Left ventricle myocardium inferior (tissue), 1 donor: ENCODE results near the gene RAP1B. TPM values are rescaled to one million over a fixed set of nuclear protein-coding genes. Genes with fewer than 3 reads are reported as not detected.

Experiments
- DNase-seq: peaks from one replicate; pipeline ENCODE4 v3.0.0-alpha.2; 2020
- H3K27ac ChIP-seq: fragments of 200-600 bp; replicated peaks from 2 replicates; pipeline ENCODE4 v1.8.0; 2021
- H3K27me3 ChIP-seq: fragments of 200-600 bp; 2 replicates; pipeline ENCODE4 v1.8.0; 2021; ENCODE audit warnings: low read depth
- H3K36me3 ChIP-seq: fragments of 200-600 bp; 2 replicates; pipeline ENCODE4 v1.8.0; 2021
- H3K4me1 ChIP-seq: fragments of 200-600 bp; 2 replicates; pipeline ENCODE4 v1.8.0; 2021
- H3K4me3 ChIP-seq: fragments of 200-600 bp; 2 replicates; pipeline ENCODE4 v1.8.0; 2021; ENCODE audit warnings: mild to moderate bottlenecking, moderate library complexity
- H3K9me3 ChIP-seq: fragments of 200-600 bp; replicated peaks from 2 replicates; pipeline ENCODE4 v1.8.0; 2021
- CTCF ChIP-seq: fragments of 200-600 bp; IDR thresholded peaks from 2 replicates; pipeline ENCODE4 v1.8.0; 2021; ENCODE audit warnings: antibody characterized with exemption, mild to moderate bottlenecking, borderline replicate concordance
- intact Hi-C: fragments of 100-400 bp; cut with micrococcal nuclease; formaldehyde crosslinking; loops from one replicate; pipeline ENCODE4 v1.11.0; 2022
- total RNA-seq: library from RNA; stranded (reverse); fragmentation: NEBNext Ultra II Directional; extraction: Animal tissue kit (Norgen Biotek cat#: 25700); gene quantifications from one replicate; pipeline ENCODE4 v1.2.1, GENCODE V29; 2021
- donor health status: DM: no; HTN: yes; CAD: no; lungs with severe emphysema.

Gene RAP1B
- total RNA-seq, 1 donor from 2014 or later, result 41.5 TPM

DNA sequence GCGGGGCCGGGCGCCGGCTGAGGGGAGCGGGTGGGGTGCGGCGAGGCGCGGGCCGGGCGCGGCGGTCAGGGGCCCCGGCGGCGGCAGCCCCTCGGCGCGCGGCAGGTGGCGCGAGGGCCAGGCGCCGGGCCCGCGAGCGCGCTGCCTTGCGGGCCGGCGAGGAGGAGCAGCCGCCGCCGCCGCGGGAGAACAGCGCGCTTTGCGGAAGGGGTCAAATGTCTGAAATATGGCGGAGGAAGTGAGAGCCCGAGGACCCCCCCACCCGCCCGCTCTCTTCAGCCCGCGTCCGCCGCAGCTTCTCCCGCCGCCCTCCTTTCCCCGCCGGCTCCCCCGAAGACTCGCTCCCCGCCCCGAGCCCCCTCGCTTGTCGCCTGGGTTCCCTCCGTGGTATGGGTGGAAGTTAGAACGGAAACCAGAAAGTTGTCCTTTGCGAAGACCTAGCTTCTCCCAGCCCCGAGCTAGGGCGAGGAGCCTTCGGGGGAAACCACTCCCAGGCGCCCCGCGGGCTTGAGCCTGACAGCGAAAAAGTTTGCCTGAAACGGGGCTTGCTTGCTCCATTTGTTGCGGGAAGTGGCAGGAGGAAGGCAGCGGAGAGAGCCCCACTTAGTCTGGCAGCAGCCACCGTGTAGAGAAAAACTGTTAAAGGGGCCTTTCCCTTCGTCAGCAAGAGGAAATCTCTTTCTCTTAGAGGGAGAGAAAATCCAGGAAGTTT lies 551 bp downstream of the RAP1B start:
- intact Hi-C loops, result loop anchor here (10.0 kb wide), 1 partner anchor 246 kb away; no protein-coding TSS in a partner anchor

GRCh38 chr12:68611806-68612160 lies 1.1 kb downstream of the RAP1B start:
- H3K4me1 ChIP-seq, result peaks cover 60% of the 10 kb centered on the region
- H3K9me3 ChIP-seq, result no peaks in the 10 kb centered on the region
- peak overlapping the region; percentile 95 for H3K27ac ChIP-seq
- intact Hi-C loops, result loop anchor here (10.0 kb wide), 1 partner anchor 247 kb away; no protein-coding TSS in a partner anchor
- no peaks in the 10 kb centered on the region for H3K27me3 ChIP-seq
- no peaks in the 10 kb centered on the region for H3K36me3 ChIP-seq
- H3K4me3 ChIP-seq, result peak overlapping the region; percentile 82
- DNase-seq, result no peak
- no peak for TF ChIP-seq CTCF

More for the DNA sequence above, 551 bp downstream of the RAP1B start:
- H3K27ac ChIP-seq, result peak overlapping the region; percentile 95
- peaks cover 55% of the 10 kb centered on the region for H3K4me1 ChIP-seq
- no peaks in the 10 kb centered on the region for H3K9me3 ChIP-seq
- DNase-seq, result peak; percentile 68
- no peaks in the 10 kb centered on the region for H3K27me3 ChIP-seq
- no peaks in the 10 kb centered on the region for H3K36me3 ChIP-seq
- H3K4me3 ChIP-seq, result peak overlapping the region; percentile 82
- TF ChIP-seq CTCF, result no peak

- H3K4me3 ChIP-seq, result peak overlapping the region; percentile 82
- no peaks in the 10 kb centered on the region for H3K9me3 ChIP-seq
- DNase-seq, result no peak
- no peaks in the 10 kb centered on the region for H3K27me3 ChIP-seq
- TF ChIP-seq CTCF, result no peak
- intact Hi-C loops, result loop anchor here (10.0 kb wide), 1 partner anchor 247 kb away; no protein-coding TSS in a partner anchor
- peak overlapping the region; percentile 95 for H3K27ac ChIP-seq
- peaks cover 65% of the 10 kb centered on the region for H3K4me1 ChIP-seq
- H3K36me3 ChIP-seq, result no peaks in the 10 kb centered on the region
Measured at GRCh38 chr12:68612202-68612601, 1.5 kb downstream of the RAP1B start.

DNA sequence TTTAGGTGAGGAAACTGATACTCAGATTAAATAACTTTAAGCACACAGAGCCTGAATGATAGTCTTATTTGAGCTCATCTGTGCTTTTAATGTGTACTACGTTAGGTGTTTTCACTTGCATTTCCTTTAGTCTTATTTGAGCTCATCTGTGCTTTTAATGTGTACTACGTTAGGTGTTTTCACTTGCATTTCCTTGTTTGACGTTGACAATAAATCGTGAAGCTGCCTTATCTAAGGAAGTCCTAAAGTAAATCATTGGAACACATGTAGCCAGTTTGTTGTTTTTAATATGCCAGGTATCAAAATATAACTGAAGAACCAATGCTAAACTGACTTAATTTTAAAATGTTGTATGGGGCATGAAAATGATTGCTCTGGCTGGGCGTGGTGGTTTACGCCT lies 2.0 kb downstream of the RAP1B start:
- TF ChIP-seq CTCF, result no peak

DNA sequence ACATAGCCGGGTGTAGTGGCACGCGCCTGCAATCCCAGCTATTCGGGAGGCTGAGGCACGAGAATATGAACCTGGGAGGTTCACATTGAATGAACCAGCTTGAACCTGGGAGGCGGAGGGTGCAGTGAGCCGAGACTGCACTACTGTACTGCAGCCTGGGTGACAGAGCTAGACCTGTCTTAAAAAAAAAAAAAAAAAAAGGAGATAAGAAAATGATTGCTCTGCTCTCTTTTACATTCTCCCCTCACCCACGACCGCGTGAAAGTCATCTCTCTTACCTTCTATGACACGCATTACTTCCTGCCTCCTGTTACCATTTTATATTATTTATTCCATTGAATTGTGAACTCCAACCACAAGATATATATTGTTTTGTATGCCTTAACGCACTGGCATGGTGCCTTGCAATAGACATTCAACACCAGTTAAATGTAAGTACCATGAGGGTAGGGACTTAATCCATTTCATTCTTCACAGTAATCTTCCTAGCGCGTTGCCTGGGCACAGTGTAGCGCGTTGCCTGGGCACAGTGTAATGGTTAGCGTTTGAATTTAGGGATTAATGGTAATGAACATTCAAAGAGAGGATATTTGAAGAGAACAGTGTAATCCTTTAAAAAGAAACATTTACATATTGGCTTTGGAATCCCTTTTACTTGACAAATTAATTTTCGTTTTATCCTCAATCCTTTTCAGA lies 2.7 kb downstream of the RAP1B start:
- DNase-seq, result no peak
- peak overlapping the region; percentile 95 for H3K27ac ChIP-seq
- peak overlapping the region; percentile 82 for H3K4me3 ChIP-seq
- H3K4me1 ChIP-seq, result peaks cover 76% of the 10 kb centered on the region
- H3K27me3 ChIP-seq, result no peaks in the 10 kb centered on the region
- intact Hi-C loops, result loop anchor here (10.0 kb wide), 1 partner anchor 249 kb away; no protein-coding TSS in a partner anchor
- no peaks in the 10 kb centered on the region for H3K36me3 ChIP-seq
- H3K9me3 ChIP-seq, result no peaks in the 10 kb centered on the region
- TF ChIP-seq CTCF, result no peak

More for the DNA sequence above, 2.0 kb downstream of the RAP1B start:
- peak overlapping the region; percentile 82 for H3K4me3 ChIP-seq
- H3K4me1 ChIP-seq, result peaks cover 69% of the 10 kb centered on the region
- intact Hi-C loops, result loop anchor here (10.0 kb wide), 1 partner anchor 248 kb away; no protein-coding TSS in a partner anchor
- peak overlapping the region; percentile 95 for H3K27ac ChIP-seq
- H3K27me3 ChIP-seq, result no peaks in the 10 kb centered on the region
- DNase-seq, result no peak
- no peaks in the 10 kb centered on the region for H3K9me3 ChIP-seq
- H3K36me3 ChIP-seq, result no peaks in the 10 kb centered on the region
